Head of caudate nucleus (tissue), 42 donors: ENCODE results near the gene ACP2.

ENCODE experiments used
- DNase-seq, 42 donors: peaks; one replicate each; pipeline versions ENCODE4 v3.0.0 to v3.0.0-alpha.2; 2020 to 2021; ENCODE audit warnings: mixed read lengths in 7 of 42
- intact Hi-C: fragments of 100-400 bp; cut with DNase I; formaldehyde crosslinking; loops from one replicate; pipeline ENCODE4 v1.15.0; 2022

Gene ACP2

DNA sequence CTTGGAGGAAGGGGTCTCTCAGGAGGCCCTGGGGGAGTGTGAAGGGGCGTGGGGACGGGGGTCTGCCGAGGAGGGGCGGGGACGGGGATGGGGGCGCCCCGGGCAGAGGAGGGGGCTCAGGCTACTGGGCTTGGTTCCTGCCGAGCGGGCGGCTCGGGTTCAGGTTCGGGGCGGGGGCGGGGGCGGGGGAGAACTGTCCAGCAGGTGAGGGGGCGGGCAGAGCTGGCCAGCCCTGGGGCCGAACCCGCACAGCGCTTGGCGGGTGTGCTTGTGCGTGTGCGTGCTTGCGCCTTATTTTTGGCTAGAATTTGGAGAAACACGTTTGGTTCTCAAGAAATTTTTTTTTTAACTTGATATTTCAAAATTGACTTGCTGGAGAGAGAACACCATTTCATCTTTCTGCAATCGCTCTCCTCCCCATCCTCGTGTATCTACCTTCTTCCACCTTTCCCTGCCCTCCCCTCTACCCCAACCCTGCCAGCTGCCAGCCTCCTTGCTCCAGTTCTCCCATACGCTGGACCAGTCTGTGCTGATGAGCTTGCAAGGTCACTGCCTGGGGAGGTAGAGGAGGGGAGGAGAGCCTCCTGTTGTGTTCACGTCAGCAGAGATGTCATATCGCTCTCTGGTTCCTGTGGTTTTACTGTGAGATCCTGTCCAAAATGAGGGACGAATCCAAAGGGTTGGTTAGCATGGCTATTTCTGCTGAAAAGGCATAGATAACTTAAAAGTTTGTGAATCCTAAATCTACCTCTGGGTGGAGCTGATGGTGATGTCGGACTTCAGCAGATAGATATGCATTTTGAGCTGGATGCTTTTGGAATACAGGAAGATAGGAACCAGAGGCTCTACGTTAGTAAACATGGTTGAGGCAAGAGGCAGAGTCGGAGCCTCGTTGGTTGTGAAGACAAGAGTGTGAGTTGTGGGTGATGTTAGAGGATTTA, 22.0 kb upstream of the ACP2 start:
- DNase-seq, result peak in 18 of 42 donors; percentile 10 to 48 (median 30)

DNA sequence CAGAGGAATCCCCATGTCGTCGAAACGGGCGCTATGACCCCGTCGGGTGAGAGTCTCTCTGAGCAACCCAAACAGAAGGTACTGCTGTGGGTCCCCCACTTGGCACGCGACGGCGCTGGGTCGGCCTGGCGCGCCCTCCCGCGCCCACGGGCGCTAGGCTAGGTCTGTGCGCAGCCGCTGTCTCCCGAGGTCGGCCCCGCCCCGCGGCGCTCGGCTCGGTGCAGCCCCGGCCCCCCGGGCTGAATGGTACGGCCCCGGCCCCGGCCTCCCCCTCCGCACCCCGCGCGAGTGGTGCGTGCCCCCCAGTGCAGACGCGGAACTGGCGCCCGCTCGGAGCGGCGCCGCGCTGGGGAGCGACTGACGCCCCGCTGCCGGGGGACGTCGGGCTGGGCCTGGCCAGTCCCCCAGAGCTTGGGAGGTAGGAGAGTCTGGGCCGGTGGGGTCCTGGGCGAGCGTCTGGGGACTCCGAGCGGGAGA, 21.3 kb upstream of the ACP2 start, which contains the start of gene MADD:
Gene MADD (plus strand): TSS at position 305 of the 477 bp plus-strand sequence.
- DNase-seq, result peak; percentile 61 to 95 (median 90)
- intact Hi-C loops, result loop anchor here (2.0 kb wide), 2 partner anchors 21 to 93 kb away; partner anchors contain the start of genes ACP2 and ARFGAP2

More for the DNA sequence above, 22.0 kb upstream of the ACP2 start:
- intact Hi-C loops, result no loop called here

DNA sequence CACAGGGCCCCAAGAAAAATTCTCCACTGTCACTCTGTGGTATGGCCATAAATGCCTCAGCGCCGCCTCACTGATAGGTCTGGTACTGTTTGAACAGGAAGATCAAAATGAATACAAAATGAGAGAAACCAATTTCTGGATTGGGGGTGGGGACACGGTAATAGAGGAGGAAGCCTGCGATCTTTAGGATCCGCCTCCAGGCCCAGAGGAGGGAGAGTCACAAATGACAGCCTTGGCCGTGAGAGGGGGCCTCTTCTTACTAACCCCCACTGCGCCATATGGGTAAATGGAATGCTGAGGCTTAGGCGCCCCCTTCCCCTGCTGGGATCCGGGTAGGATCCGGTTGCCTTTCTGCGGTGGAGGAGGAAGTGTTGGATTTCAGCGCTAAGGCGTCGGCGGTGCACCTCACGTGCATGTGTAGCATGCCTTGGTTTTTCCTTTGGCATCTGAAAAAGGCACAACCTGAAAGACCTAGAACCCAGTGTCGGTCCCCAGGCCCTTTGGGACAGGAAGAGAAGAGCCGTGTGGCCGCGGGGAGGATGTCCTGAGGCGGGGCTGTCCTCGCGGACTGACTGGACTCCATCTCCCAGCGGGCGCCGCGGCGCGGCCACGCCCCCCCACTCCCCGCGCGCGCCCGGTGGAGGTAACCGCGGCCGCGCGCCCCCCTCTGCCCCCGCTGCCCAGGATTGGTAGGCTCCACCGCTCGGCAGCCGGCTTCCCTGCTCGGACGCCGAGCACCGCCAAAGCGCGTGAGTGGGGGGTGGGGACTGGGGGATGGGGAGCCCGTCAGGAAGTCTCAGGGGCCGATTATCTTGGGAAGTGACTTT, 20.6 kb upstream of the ACP2 start:
- intact Hi-C loops, result loop anchor here (2.0 kb wide), 2 partner anchors 20 to 92 kb away; partner anchors contain the start of genes ACP2 and ARFGAP2
- peak; percentile 73 to 95 (median 88) for DNase-seq

DNA sequence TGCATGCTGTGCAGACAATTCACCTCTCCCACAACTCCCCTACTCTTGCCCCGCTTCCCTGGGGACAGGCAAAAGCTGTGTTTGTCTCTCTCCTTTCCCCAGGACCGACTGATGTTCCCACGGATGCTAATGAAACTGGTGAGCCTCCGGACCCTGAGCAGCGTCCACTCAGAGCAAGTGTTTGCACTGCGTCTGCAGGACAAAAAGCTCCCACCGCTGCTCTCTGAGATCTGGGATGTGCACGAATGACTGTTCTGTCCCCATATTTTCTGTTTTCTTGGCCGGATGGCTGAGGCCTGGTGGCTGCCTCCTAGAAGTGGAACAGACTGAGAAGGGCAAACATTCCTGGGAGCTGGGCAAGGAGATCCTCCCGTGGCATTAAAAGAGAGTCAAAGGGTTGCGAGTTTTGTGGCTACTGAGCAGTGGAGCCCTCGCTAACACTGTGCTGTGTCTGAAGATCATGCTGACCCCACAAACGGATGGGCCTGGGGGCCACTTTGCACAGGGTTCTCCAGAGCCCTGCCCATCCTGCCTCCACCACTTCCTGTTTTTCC, 19.9 kb upstream of the ACP2 start:
- DNase-seq, result peak in 1 of 42 donors; percentile 14
- intact Hi-C loops, result loop anchor here (2.0 kb wide), 2 partner anchors 20 to 92 kb away; partner anchors contain the start of genes ACP2 and ARFGAP2

DNA sequence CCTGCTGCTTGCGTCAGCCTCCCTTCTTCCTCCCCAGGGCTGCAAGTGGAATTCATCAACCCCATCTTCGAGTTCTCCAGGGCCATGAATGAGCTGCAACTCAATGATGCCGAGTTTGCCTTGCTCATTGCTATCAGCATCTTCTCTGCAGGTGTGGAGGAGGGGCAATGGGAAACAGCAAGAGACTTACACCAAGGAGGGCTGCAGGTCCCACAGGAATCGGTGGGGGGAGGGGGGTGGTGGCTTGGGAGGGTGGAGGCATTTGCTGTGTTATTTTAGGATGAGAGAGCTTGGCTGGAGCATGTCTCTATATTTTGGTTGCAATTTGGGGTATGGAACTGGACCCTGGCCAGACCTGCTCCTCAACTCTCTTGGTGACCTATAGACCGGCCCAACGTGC, 19.3 kb upstream of the ACP2 start:
- intact Hi-C loops, result loop anchor here (2.0 kb wide), 2 partner anchors 19 to 91 kb away; partner anchors contain the start of genes ACP2 and ARFGAP2
- DNase-seq, result no peak

DNA sequence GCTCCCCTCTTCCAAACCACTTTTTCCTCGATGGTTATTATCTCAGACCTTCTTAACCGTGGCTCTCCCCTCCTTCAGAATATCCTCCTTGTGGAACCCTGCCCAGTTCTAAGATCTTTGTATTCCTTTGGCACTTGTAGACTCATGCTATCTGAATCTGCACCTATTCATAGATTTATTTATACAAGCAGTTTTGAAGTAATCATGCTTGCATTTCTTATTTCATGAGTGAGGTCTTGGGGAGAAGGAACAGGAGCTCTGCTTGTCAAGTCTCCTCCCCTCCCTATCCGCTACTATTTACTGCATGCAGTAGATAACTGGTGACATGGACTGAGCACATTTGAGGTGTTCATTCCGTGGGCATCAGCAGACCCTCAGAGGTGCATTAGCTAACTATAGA, 15.9 kb upstream of the ACP2 start:
- intact Hi-C loops, result no loop called here

DNA sequence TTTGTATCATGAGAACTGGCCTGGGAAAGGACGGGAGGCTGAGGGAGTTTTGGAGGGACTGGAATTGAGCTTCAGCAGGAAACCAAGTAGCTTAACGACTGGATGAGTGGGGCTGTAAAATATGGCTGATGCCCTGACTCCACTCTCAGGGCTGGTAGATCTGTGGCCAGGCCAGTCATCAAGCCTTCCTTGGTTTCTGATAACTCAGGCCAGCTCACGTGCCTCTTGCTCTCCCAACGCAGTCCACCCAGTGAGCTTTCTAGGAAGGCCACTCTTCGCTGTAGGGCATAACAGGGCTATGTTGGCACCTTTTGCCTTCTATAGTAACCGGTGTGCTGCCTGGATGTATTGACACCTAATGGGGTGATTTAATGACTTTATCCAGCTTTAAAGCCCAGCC, 15.5 kb upstream of the ACP2 start:
- no peak for DNase-seq
- intact Hi-C loops, result no loop called here

More for the DNA sequence above, 15.9 kb upstream of the ACP2 start:
- DNase-seq, result no peak

DNA sequence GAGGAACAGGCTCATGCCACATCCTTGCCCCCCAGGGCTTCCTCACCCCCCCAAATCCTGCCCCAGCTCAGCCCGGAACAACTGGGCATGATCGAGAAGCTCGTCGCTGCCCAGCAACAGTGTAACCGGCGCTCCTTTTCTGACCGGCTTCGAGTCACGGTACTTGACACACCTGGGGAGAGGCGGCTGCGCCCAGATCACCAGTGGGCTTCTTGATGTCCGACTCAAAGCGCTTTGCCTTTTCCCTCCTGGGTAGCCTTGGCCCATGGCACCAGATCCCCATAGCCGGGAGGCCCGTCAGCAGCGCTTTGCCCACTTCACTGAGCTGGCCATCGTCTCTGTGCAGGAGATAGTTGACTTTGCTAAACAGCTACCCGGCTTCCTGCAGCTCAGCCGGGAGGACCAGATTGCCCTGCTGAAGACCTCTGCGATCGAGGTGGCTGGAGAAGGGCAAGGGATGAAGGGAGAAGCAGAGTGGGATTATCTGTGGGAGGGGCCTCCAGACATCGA, 12.7 kb upstream of the ACP2 start:
- intact Hi-C loops, result no loop called here

DNA sequence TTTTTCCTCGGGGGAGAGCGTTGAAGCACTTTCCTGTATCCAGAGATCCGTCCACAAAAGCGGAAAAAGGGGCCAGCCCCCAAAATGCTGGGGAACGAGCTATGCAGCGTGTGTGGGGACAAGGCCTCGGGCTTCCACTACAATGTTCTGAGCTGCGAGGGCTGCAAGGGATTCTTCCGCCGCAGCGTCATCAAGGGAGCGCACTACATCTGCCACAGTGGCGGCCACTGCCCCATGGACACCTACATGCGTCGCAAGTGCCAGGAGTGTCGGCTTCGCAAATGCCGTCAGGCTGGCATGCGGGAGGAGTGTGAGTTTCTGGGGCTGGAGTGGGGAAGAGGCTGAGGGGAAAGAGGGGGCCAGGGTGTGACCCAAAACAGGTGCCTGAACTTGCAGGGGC, 11.8 kb upstream of the ACP2 start:
- intact Hi-C loops, result no loop called here
- DNase-seq, result no peak

More for the DNA sequence above, 12.7 kb upstream of the ACP2 start:
- no peak for DNase-seq

DNA sequence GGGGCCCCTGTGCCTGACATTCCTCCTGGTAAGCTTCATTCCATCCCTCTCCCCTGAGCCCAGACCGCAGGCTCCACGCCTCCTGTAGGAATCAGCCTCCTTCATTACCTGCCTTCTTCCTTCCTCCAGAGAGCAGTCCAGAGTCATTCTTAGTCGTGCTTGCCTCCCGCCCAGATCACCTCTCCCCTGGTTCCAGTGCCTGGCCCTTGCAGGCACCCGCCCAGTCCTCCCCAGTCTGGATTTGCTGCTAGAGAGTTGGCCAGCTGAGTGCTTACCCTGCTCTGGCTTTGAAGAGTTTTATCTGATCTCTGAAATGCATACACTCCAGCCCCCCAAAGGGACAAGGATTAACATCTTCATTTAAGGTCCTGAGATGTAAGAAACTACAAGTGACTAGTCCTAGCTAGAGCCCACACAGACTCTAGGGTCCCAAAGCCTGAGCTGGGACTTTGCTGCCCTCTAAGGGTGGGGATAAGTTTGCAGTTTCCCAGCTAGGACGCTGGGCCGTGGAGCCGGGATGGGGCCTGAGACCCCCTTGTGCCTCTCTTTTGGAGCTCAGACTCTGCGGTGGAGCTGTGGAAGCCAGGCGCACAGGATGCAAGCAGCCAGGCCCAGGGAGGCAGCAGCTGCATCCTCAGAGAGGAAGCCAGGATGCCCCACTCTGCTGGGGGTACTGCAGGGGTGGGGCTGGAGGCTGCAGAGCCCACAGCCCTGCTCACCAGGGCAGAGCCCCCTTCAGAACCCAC, 10.8 kb upstream of the ACP2 start:
- intact Hi-C loops, result no loop called here
- DNase-seq, result peak in 17 of 42 donors; percentile 24 to 70 (median 38)

DNA sequence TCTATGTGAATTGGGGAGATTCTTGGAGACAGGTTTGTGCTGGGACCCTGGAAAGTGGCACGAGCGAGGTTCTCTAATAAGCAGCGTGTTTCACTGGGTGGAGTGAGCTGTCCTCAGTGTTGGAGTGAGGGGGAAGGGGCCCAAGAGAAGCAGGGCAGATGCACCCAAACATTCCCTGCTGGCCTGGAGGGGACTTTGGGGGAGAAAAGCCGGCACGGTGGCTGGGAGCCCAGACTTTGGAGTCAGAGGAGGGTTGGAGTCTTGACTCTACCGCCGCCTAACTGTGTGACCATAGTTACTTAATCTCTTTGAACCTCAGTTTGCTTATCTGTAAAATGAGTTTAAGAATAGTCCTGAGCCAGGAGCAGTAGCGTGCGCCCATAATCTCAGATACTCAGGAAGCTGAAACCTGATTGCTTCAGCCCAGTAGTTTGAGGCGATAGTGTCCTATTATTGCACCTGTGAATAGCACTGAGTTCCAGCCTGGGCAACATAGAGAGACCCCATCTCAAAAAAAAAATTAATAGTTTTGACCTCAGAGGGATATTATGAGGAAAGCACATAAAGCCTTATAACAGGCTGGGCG, 9.8 kb upstream of the ACP2 start:
- DNase-seq, result no peak
- intact Hi-C loops, result no loop called here

DNA sequence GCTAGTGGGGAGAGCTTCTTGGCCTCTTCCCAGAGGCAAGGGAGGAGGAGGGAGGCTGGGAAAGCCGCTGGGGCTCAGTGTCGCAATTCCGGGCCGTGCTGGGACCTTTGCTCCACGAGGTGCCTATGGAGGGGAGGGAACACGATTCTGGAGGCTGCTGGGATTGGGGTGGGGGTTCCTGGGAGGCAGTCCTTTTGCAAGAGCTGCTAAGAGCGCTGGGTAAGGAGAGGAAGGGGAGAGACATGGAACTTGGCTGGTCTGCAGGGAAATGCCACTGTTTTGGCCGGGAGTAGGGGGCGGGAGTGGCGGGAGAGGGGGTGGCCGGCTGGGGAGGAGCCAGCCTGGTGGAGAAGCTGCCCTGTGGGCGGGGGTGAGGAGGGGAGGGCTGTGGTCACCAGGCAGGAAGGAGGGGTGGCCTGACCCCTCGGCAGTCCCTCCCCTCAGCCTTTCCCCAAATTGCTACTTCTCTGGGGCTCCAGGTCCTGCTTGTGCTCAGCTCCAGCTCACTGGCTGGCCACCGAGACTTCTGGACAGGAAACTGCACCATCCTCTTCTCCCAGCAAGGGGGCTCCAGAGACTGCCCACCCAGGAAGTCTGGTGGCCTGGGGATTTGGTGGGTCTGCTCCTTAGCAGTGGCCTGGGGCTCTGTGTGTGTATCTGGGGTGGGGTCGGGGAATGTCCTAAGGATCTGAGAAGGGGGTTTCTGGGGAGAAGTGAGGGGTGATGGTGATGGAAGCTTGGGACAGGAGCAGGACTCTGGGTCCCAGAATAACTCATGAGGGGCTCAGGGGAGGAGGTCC, 9.1 kb upstream of the ACP2 start, which contains the start of gene NR1H3:
Gene NR1H3 (plus strand): TSS at position 480 of the 800 bp plus-strand sequence. CDS start 1,221 bp downstream, outside the sequence.
- intact Hi-C loops, result no loop called here

DNA sequence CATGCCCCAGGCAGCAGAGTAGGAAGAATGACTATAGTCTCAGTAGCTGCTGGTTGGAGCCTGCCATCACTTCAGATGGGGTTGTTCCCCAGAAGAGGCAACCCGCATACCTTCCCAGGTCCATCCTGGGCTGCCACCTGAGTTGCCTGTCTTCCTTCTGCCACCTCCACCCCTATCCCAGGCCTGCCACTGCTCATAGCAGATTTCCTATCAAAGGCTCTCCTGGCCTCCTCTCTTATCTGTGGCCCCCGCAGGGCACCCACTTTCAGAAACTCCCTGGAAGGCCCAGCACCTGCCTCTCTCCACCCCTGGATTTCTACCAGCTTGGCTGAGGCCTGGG, 8.5 kb upstream of the ACP2 start:
- no peak for DNase-seq
- intact Hi-C loops, result no loop called here

More for the DNA sequence above, 9.1 kb upstream of the ACP2 start, which contains the start of gene NR1H3:
- DNase-seq, result peak in 28 of 42 donors; percentile 18 to 66 (median 38)

DNA sequence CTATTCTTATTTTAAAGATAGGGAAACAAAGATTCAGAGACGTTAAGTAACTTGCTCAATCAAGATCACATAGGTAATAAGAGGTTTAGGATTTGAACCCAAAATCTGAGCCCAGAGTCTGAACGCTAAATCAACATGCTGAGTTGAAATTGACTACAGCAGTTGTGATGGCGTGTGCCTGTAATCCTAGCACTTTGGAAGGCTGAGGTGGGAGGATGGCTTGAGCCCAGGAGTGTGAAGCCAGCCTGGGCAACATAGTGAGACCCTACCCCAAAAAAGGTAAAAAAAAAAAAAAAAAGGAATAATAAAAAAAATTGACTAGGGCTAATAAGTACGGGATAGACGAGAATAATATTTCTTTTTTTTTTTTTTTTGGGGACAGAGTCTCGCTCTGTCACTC, 7.8 kb upstream of the ACP2 start:
- intact Hi-C loops, result no loop called here
- no peak for DNase-seq

DNA sequence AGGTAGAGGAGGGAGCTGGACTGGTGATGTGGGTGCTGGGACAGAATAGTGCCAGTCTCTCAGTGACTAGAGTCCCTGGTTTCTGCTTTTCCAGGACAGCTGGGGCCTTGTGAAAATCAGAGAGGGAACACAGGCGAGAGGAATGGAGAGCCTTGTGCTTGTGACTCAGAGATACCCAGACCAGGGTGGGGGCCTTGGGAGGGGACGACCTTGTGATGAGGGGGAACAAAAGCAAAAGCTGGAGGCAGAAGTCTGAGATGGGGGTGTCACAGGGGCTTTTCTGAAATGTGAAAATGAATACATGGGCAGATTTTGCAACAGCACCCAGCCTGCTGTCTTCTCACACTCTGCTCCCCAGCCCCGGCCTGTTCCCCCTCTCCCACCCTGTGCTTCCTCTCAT, 5.8 kb upstream of the ACP2 start:
- intact Hi-C loops, result no loop called here
- DNase-seq, result peak in 5 of 42 donors; percentile 21 to 61 (median 48)

DNA sequence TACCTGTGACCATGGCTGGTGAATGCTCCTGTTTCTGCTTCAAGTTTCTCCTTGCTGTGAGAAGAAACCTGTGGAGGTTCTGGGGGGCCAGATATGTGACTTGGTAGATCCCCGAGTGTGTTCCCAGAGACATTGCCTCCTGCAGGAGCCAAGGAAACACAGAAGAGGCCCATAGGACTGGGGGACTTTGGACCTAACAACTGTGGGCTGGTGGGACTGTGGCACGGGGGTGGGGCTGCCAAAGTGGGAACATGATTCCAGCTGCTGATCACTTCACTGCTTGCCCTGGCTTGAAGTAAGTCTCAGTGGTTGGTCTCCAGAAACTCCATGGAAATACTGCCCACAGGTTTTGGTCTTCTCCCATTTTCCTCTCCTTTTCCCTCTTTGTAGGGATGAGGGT, 5.0 kb upstream of the ACP2 start:
- no peak for DNase-seq
- intact Hi-C loops, result no loop called here

DNA sequence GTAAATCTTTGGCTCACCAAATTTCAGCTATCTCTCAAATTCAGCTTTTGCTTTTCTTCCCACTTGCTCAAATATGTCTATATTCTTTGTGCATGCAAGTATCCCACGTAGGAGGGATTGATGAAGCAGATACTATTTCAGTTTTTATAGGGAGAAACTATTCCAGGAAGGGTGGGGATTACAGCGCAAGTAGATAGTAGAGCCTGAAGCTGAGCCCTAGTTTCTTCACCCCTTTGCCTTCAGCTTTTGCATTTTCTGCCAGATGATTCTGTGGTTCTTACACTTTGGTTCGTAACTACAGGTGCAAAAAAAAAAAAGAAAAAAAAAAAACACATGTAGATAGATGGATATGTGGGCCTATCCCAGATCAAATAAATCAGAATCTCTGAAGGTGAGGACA, 3.1 kb upstream of the ACP2 start:
- intact Hi-C loops, result no loop called here

More for the DNA sequence above, 3.1 kb upstream of the ACP2 start:
- DNase-seq, result peak in 4 of 42 donors; percentile 24 to 57 (median 48)
